ENCODE data around the gene TEX101. TPM values are rescaled to one million over a fixed set of nuclear protein-coding genes. Genes with fewer than 3 reads are reported as not detected.
"Not testable (repeated sequence)": the region's sequence is repeated elsewhere in the genome, so short reads cannot be mapped to it uniquely, and the experiment has no call there.

TEX101 gene
- total RNA-seq, 1 donor from 2014 or later = not detected

- ATAC-seq = no peak
- DNase-seq (ENCODE audit: low spot score) = no peak
- intact Hi-C loops (cut with DNase I) = no loop called here
These were observed 2.2 kb upstream of the TEX101 start for GRCh38 chr19:43412441-43412840.

- intact Hi-C loops (cut with DNase I) = no loop called here
- DNase-seq (ENCODE audit: low spot score) = no peak
- ATAC-seq = no peak
These were observed 2.4 kb downstream of the TEX101 start for GRCh38 chr19:43416951-43417623.

- intact Hi-C loops (cut with DNase I) = loop anchor here (5.0 kb wide), 1 partner anchor 794 kb away; no protein-coding TSS in a partner anchor
- ATAC-seq (no peak), DNase-seq (ENCODE audit: low spot score) (no peak)
These were observed 6.3 kb downstream of the TEX101 start for GRCh38 chr19:43420954-43421353.

- intact Hi-C loops (cut with DNase I) = loop anchor here (5.0 kb wide), 1 partner anchor 795 kb away; no protein-coding TSS in a partner anchor
- DNase-seq (ENCODE audit: low spot score) = no peak
- ATAC-seq = no peak
These were observed 7.5 kb downstream of the TEX101 start for GRCh38 chr19:43422000-43422688.

GRCh38 chr19:43422689-43423066 is 8.0 kb downstream of the TEX101 start:
- no peak for DNase-seq (ENCODE audit: low spot score)
- no peak for ATAC-seq
- intact Hi-C loops (cut with DNase I) = loop anchor here (5.0 kb wide), 1 partner anchor 795 kb away; no protein-coding TSS in a partner anchor

- DNase-seq (ENCODE audit: low spot score) (no peak), ATAC-seq (no peak)
- intact Hi-C loops (cut with DNase I) = loop anchor here (5.0 kb wide), 1 partner anchor 796 kb away; no protein-coding TSS in a partner anchor
These were observed 9.1 kb downstream of the TEX101 start for GRCh38 chr19:43423779-43424178.

GRCh38 chr19:43425567-43426392 is 11.1 kb downstream of the TEX101 start:
- ATAC-seq = no peak
- intact Hi-C loops (cut with DNase I) = no loop called here
- no peak for DNase-seq (ENCODE audit: low spot score)

- intact Hi-C loops (cut with DNase I) = no loop called here
- no peak for ATAC-seq
- no peak for DNase-seq (ENCODE audit: low spot score)
These were observed 14.7 kb downstream of the TEX101 start for GRCh38 chr19:43429395-43429794.

- ATAC-seq (no peak), DNase-seq (ENCODE audit: low spot score) (no peak)
- intact Hi-C loops (cut with DNase I) = no loop called here
These were observed 15.5 kb downstream of the TEX101 start for GRCh38 chr19:43430142-43430710.

- no peak for DNase-seq (ENCODE audit: low spot score)
- no peak for ATAC-seq
- intact Hi-C loops (cut with DNase I) = no loop called here
These were observed 16.3 kb downstream of the TEX101 start for GRCh38 chr19:43430976-43431375.

GRCh38 chr19:43433358-43433673 is 18.6 kb downstream of the TEX101 start:
- intact Hi-C loops (cut with DNase I) = no loop called here
- ATAC-seq = no peak
- DNase-seq (ENCODE audit: low spot score) = no peak

GRCh38 chr19:43433689-43434088 is 19.0 kb downstream of the TEX101 start:
- intact Hi-C loops (cut with DNase I) = no loop called here
- ATAC-seq = no peak
- no peak for DNase-seq (ENCODE audit: low spot score)

- DNase-seq (ENCODE audit: low spot score) = no peak
- ATAC-seq = no peak
- intact Hi-C loops (cut with DNase I) = no loop called here
These were observed 21.1 kb downstream of the TEX101 start for GRCh38 chr19:43435775-43436174.

GRCh38 chr19:43437284-43437683 is 22.6 kb downstream of the TEX101 start:
- intact Hi-C loops (cut with DNase I); ATAC-seq; DNase-seq (ENCODE audit: low spot score): not testable (repeated sequence)

- ATAC-seq (no peak), DNase-seq (ENCODE audit: low spot score) (no peak)
- intact Hi-C loops (cut with DNase I) = no loop called here
These were observed 23.0 kb downstream of the TEX101 start for GRCh38 chr19:43437712-43438111.

- peak; percentile 67 for ATAC-seq
- no peak for DNase-seq (ENCODE audit: low spot score)
- intact Hi-C loops (cut with DNase I) = no loop called here
These were observed 23.8 kb downstream of the TEX101 start for GRCh38 chr19:43438291-43439031.

GRCh38 chr19:43439032-43439708 is 24.5 kb downstream of the TEX101 start:
- intact Hi-C loops (cut with DNase I) = no loop called here
- ATAC-seq (no peak), DNase-seq (ENCODE audit: low spot score) (no peak)

- no peak for ATAC-seq
- intact Hi-C loops (cut with DNase I) = no loop called here
- no peak for DNase-seq (ENCODE audit: low spot score)
These were observed 25.0 kb downstream of the TEX101 start for GRCh38 chr19:43439709-43440063.
